Measurements from ENCODE around the gene USP13.

DNA sequence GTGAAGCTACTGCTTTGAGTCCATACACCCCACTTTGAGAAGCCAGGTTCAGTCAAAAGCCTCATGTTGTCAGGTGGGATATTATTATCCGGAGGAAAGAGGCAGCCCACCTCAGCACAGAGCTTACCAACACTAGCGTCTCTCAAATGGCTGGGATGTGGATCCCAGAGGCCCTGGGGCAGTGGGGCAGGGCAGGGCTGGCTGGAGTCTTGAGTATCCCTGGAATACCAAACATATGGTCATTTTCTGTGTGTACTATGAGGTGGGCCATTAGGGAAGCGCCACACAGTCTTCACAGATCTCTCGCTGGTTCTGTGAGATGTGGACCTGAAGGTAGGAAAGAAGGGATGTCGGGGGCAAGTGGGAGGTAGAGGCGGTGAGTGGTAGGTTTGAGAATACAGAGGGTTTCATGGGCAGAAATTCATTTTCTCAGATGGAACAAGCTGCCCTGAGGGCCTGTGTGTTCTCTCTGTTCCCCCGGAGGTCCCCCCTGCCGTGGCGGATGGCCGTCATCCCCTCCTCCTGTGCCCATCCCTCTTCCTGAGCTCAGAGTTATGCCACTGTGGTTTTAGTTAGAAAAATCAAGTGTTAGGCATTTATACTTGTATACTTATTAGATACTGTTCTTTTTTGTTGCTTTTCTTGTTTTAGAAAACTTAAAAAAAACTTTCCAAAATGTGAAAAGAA, 66.4 kb downstream of the USP13 start:
- TF ChIP-seq EZH2 (IDR thresholded peaks at IDR 0.05; ENCODE audit: insufficient read depth, poor library complexity, severe bottlenecking) (no peak), EZH2phosphoT487 (IDR thresholded peaks at IDR 0.05; ENCODE audit: insufficient read depth, low read depth) (no peak)

All from GM23248 (cell line).